K562 (cell line): ENCODE data around the gene RCOR2. TPM values are rescaled to one million over a fixed set of nuclear protein-coding genes. Genes with fewer than 3 reads are reported as not detected.

Experiments used
- CCAR2 ChIP-seq: fragments of 200-400 bp; formaldehyde crosslinking; IDR thresholded peaks from 2 replicates; pipeline ENCODE4 v1.6.1; 2017; ENCODE audit warnings: mild to moderate bottlenecking, low read depth, low read length
- MGA ChIP-seq: fragments of 450-650 bp; IDR thresholded peaks from 2 replicates; pipeline ENCODE4 v1.6.1; 2016; ENCODE audit warnings: mild to moderate bottlenecking, moderate library complexity
- RERE ChIP-seq: sonication (generic); formaldehyde crosslinking; IDR thresholded peaks from 2 replicates; pipeline ENCODE4 v1.8.0; 2023; ENCODE audit warnings: missing genetic modification reagents, mild to moderate bottlenecking, borderline replicate concordance
- SAFB2 ChIP-seq: fragments of 200-400 bp; formaldehyde crosslinking; IDR thresholded peaks from 2 replicates; pipeline ENCODE4 v1.6.1; 2018; ENCODE audit warnings: borderline replicate concordance, low read length, low read depth, moderate library complexity; ENCODE audit not compliant: severe bottlenecking
- TBP ChIP-seq: optimal IDR thresholded peaks from 2 replicates; pipeline ENCODE3; 2011; ENCODE audit warnings: low read depth, low read length, improper control_type of control experiment
- USF2 ChIP-seq: sonication (generic); formaldehyde crosslinking; IDR thresholded peaks from 2 replicates; pipeline ENCODE4 v1.5.0; 2020; ENCODE audit warnings: missing genetic modification reagents
- ZFPM2 ChIP-seq: fragments of 250-450 bp; sonication (Bioruptor Pico); IDR thresholded peaks from 2 replicates; pipeline ENCODE4 v1.5.1; 2022; ENCODE audit warnings: mild to moderate bottlenecking
- ZNF436 ChIP-seq: fragments of 250-450, 450-650 bp; sonication (Bioruptor Pico); formaldehyde crosslinking; IDR thresholded peaks from 2 replicates; pipeline ENCODE4 v1.7.0; 2020; ENCODE audit warnings: mild to moderate bottlenecking
- ZNF696 ChIP-seq: fragments of 250-450 bp; sonication (Bioruptor Pico); conservative IDR thresholded peaks from 2 replicates; pipeline ENCODE4 v1.4.0; 2020; ENCODE audit warnings: mild to moderate bottlenecking, moderate library complexity
- polyA plus RNA-seq, 8 experiments: library from polyadenylated mRNA; depleted of rRNA in 4 of 8; stranded (reverse) in 5 of 8; unstranded in 3 of 8; fragments of >200 nt; fragmentation: Nextera tagmentation in 2 of 8; fragmentation: Illumina TruSeq in 1 of 8; extraction: Ambion mirVana in 2 of 8; extraction: Trizol in 1 of 8; gene quantifications; 2 replicates each; pipeline versions ENCODE4 v1.2.1 to v1.2.3, GENCODE V29; 2011 to 2014; ENCODE audit warnings: inconsistent platforms in 1 of 8, missing spikeins in 1 of 8
- total RNA-seq, 7 experiments: library from RNA; depleted of rRNA in 6 of 7; stranded (reverse); fragments of >200 nt in 6 of 7; fragmentation: Illumina TruSeq in 2 of 7; extraction: Trizol in 2 of 7; gene quantifications; 2 replicates each; pipeline versions ENCODE4 v1.2.1 to v1.2.3, GENCODE V29; 2011 to 2021; ENCODE audit warnings: low replicate concordance in 1 of 7

Gene RCOR2
- total and polyA plus RNA-seq, 9 of the 15 experiments (the other 6 are each of a cell fraction or from before 2014, with no cell fraction given): 0.04 to 6.5 (median 2.5) TPM; not detected in 1

- TF ChIP-seq MGA (peak; percentile 23; the same call in 1 of the 2 replicates), RERE (CRISPR knock-in tag) (no peak), SAFB2 (no peak), CCAR2 (no peak), ZNF696 (no peak), TBP (no peak), USF2 (CRISPR knock-in tag) (peak; percentile 75), ZNF436 (CRISPR knock-in tag) (no peak), ZFPM2 (CRISPR knock-in tag) (no peak)
Measured at GRCh38 chr11:63937713-63938478, 20.9 kb upstream of the RCOR2 start (continued).
